Measurements from ENCODE around the gene CFAP43.
"Not testable (repeated sequence)": the region's sequence is repeated elsewhere in the genome, so short reads cannot be mapped to it uniquely, and the experiment has no call there.

CFAP43 gene

DNA sequence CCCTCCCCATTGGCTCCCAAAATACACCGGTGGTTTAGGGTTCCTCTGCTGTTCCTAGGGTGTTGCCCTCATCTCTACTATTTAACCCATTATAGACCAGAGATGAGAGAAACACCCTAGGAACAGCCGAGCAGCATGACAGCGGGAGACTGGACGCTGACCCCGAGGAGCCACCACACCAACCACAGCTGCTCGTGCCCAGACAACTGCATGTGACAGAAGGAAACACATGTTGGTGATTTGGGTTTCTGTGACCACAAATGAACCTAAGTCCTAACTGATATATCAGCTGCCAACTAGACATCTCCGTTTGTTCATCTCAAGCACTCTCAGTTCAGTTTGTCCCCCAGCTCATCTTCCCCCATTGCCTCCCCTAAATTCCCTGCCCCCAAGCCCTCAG lies 13.4 kb downstream of the CFAP43 start:
- DNase-seq (ENCODE audit: low read depth), result no peak

DNA sequence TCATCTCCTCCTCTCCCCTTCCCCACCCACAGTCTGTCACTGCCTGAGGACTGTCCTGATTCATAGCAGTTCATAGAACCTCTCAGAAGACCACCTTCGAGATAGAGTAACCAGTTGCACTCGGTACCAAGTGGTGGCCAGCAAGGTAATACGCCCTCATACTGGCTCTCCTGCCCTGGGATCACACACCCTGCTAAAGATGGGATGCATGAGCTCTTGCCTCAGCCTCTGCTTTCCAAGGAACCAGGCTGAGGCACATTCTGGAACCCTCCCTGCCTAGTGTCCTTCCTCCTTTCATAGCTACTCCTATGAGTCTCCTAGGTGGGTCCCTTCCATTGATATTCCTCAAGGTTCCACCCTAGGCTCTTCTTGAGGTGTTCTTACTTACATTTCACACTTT lies 15.5 kb downstream of the CFAP43 start:
- DNase-seq (ENCODE audit: low read depth), result no peak

DNA sequence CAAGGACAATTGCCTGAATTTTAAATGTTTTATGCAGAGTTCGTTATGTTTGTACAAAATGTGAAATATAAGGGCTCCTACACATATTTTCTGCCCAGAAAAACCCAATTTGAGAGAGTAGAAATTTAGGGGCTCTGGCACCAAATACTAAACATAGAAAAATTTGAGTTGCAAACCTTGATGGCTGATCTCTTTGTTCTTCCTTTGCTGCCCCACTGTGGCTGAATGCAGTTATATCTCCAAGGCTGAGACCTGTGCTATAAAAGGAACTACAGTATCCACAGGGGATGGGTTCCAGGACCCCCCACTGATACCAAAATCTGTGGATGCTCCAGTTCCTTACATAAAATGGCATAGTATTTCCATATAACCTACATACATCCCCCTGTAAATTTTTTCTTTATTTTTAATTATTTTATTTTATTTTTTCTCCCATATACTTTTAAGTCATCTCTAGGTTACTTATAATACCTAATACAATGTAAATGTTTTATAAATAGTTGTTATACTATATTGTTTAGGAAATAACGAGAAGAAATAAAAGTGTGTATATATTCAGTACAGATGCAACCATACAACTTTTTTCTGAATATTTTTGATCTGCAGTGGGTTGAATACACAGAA lies 22.5 kb downstream of the CFAP43 start:
- peak; percentile 17 for DNase-seq (ENCODE audit: low read depth)

DNA sequence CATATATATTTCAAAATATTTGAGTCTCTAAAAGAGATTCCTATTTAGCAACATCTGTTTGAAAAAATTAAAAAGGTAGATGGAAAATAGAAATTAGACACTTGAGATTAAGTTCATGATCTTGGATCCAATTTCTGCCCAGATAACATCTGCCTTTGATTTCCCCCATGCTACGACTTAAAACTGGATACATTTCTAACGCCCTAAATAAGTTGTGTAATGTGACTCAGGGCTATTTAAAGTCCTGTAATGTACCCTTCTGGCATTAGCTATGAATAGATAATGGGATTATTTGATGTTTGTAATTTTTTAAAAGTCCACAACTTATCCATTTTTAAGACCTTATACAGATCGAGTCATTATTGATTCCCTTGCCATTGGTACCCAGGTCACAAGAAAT lies 23.4 kb downstream of the CFAP43 start:
- DNase-seq (ENCODE audit: low read depth), result no peak

DNA sequence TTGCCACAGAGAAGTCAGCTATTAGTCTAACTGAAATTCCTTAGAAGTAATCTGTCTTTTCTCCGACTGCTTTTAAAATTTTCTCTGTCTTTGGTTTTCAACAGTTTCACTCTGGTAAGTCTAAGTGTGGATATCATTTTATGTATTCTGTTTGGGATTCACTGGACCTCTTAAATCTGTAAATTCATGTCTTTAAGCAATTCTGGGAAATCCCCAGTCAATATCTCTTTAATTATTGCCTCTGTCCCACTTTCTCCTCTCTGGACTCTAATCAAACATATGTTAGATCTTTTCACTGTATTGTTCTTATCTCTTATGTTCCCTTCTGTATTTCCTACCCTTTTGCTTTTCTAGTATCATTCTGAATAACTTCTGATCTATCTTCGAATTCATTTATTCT lies 29.9 kb downstream of the CFAP43 start:
- DNase-seq (ENCODE audit: low read depth), result no peak

DNA sequence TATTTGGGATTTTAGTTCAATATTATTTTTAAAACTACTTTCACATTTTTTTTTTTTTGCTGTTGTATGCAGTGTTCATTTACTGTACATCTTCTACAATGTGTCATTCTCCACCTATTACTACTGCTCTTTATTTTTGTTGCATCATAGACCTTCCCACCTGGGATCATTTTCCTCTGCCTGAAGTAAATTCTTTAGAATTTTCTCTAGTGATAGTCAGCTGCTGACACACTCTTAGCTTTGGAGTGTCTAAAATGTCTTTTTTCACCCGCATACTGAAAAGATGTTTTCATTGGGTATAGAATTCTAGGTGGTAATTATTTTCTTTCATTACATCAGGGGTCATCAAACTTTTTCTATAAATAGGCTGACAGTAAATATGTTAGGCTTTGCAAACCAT lies 30.5 kb downstream of the CFAP43 start:
- DNase-seq (ENCODE audit: low read depth), result no peak

DNA sequence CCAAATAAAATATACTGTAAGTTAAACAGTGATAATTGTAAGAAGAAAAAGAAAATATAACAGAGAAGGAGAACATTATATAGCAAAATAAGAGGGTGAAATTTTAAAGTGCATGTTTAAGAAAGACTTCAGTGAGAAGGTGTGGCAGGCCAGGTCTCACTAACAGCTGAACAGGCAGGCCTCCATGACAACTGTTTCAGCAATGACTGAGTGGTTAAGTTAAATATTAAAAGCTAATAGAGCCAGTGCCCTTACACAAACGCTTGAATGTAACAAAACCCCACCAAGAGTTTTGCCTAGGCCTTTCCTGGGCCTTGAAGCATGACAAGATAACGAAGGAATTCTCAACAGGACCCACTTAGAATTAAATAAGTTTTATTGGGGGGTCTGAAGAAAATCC lies 32.6 kb downstream of the CFAP43 start:
- no peak for DNase-seq (ENCODE audit: low read depth)

DNA sequence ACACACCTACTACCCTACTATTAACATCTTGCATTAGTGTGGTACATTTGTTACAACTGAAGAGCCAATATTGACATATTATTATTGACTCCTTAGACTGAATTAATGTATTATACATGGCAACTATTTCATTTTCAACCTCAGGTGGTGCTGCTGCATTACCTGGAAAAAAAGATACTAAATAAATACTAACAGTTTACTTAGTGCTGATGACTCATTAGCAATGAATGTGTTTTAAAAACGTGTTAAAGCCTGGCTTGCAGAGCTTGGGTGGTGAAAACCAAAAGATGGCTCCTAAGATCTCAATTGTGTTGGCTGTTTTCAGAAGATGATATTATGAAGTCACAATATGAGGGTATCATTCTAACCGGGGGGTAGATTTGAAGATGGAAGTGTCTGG lies 34.8 kb downstream of the CFAP43 start:
- no peak for DNase-seq (ENCODE audit: low read depth)

DNA sequence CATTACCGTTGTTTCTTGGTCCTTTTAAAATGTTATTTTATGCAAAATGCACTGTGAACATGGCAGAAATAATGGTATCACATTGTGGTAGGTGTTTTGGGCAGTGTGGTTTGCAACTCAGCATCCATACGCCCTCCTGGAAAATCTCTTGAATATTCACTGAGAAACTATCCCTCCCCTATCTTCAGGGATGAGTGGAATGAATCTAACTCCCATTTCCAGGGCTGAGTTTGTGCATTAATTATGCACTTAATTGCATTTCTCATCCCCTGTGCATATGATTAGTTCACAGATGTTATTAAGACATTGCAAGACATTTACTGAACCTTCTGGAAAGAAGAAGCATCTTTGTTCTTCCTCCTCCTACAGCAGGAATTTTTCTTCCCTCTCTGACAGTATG lies 36.5 kb downstream of the CFAP43 start:
- no peak for DNase-seq (ENCODE audit: low read depth)

DNA sequence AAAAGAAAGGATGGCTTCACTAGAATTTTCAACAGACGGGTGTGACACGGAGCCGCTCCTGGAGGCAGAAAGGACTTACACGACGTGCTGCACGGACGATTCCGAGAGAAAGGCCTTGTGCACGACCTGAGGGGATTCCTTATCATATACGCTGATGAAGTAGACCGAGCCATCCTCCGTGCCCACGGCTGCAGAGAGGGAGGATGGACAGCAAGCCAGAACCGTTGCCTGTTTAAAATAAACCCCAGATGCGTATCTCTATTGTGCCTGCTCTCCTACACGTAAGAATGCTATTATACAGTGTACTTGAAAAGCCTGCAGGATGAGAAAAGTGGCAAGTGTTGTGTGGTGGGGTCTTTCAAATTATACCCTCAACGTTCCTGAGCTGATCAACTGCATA lies 38.4 kb downstream of the CFAP43 start:
- no peak for DNase-seq (ENCODE audit: low read depth)

DNA sequence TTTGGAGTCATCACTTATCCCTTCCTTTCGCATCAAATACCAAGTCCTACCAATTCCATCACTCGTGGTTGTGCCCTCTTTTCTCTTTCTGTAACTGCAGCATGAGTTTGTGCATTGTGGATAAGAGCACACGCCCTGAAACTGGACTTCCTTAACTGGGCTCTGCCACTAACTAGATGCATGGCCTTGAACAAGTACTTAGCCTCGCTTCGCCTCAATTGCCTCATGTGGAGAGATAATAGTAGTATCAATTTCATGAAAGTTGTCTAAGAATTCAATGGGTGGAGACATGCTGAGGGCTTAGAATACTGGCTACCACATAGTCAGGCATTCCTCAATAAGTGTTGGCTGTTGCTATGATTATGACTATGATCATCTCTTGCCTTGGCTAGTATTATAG lies 41.5 kb downstream of the CFAP43 start:
- DNase-seq (ENCODE audit: low read depth), result no peak

DNA sequence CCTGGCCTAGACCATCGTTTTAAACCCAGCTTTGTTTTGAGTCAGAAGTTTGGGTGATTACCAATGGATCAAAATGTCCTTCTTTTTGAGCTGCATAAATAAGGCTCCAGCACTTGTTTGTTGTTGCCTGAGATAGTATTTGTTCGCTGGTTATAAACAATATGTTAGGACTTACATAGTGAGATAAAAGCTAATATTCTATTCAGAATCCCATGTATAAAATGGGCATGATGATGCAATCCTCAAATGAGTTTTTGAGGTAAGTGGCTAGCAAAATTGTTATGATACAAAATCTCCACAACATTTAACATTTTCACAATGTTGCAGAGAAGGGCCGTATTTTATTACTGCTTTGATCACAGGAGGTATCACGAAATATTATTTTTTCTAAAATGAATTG lies 48.5 kb downstream of the CFAP43 start:
- no peak for DNase-seq (ENCODE audit: low read depth)

DNA sequence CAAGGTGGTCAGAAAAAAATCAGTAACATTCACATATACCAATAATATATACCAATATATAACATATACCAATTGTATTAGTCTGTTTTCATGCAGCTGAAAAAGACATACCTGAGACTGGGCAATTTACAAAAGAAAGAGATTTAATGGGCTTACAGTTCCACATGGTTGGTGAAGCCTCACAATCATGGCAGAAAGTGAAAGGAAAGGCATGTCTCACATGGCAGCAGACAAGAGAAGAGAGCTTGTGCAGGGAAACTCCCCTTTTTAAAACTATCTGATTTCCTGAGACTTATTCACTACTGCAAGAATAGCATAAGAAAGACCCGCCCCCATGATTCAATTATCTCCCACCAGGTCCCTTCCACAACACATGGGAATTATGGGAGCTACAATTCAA lies 58.0 kb downstream of the CFAP43 start:
- not testable (repeated sequence) for DNase-seq (ENCODE audit: low read depth)

DNA sequence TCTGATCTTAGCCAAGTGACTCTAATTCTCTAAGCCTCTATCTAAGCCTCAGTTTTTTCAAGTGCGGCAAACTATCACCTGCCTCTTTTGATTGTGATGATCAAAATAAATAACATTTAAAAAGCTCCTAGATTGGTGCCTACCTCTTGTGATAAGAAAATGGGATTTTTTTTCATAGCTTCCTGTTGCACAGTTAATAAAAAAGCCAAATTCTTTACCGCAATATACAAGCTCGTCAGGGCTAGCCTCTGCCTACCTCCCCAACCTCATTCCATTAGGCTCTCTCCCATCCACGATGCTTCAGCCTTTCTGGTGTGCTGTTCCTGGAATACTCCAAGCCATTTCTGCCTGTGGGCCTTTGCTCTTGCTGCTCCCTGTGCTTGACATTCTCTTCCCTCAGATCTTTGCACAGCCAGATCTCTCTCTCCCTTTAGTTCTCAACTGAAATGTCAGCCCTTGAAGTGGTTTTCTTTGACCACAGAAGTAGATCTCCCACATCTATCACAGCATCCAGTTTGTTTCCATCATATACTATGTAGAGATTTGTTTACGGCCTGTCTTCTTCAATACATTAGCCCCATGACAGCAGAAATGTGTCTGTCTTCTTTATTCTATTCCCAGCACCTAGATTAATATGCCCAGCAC lies 61.4 kb downstream of the CFAP43 start:
- DNase-seq (ENCODE audit: low read depth), result no peak

DNA sequence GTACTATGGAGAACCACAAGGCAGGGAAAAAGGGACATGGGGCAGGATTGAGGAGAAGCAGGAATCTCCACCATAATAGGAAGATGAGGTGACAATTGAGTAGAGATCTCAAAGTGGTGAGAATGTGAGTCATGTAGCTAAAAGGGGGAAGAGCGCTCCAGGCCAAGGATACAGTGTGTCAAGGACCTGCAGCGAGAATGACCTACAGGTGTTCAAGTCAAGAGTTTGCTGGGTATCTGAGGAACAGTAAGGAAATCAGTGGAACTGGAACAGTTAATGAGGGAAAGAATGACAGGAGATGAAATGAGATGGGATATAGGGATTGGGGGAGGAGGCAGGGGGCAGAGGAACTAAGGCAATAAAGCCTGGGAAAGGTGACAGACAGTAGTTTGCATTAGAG lies 76.6 kb downstream of the CFAP43 start:
- DNase-seq (ENCODE audit: low read depth), result no peak

DNA sequence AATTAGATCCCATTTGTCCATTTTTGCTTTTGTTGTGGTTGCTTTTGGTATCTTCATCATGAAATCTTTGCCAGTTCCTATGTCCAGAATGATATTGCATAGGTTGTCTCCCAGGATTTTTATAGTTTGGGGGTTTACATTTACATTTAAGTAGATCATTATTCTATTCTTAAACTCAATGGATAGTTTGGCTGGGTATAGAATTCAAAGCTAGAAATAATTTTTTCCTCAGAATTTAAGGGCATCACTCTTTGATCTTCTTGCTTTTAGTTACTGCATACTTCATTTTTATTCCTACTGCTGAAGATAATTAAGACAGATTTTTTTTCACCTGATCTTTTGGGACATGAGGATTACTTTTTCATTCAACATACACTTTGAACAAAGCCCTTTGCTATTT lies 80.4 kb downstream of the CFAP43 start:
- DNase-seq (ENCODE audit: low read depth), result no peak

DNA sequence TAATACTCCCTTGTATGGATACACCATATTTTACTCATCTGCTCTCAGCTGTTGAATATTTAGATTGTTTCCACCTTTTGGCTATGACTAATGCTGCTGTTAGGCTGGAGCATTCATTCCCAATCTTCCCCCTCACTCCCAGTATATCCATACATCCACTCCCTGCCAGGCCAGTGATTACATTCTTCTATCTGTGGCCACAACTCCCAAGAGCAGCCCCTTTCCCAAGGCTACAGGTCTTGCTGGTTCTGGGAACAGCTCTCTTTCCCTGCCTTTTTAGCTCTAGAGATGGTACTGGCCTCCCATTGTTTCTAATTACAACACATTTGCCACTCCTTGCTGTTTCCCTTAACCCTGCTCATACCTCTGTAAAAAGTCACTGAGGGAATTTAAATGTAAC lies 82.0 kb downstream of the CFAP43 start:
- no peak for DNase-seq (ENCODE audit: low read depth)

DNA sequence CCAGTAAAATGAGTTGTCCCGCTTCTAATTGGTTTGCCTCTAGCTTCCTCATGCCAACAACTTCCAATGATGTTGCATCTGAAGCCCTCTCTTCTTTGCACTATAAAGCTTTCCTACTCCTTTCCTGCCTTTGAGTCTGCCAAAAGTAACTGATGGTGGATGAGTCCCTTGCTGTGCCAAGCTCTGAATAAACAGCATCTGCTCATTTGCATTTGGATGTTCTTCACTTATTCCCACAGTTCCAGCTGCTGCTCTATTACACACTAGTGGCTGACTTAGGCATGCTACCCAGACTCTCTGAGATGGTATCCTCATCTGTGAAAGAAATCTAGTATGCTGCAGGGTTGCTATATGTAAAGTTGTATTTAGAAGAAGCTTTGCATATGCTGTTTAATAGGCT lies 85.3 kb downstream of the CFAP43 start:
- no peak for DNase-seq (ENCODE audit: low read depth)

DNA sequence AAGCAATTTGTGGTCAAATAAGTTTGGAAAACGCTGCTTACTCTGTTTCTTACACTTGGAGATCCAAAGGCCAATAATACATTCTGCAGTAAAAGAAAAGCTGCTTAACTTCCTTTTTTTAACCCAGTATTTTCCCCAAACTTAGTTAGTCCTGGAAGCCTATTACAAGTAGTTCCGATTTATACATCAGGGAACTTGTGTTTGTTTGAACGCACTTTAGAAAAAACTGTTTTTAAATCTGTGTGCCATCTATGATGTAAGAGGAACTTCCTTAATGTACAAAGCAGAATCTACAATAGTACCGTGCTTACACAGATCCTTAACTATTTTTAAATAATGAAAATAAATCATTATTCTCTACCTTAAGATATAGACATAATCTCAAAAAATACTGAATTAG lies 87.2 kb downstream of the CFAP43 start:
- no peak for DNase-seq (ENCODE audit: low read depth)

DNA sequence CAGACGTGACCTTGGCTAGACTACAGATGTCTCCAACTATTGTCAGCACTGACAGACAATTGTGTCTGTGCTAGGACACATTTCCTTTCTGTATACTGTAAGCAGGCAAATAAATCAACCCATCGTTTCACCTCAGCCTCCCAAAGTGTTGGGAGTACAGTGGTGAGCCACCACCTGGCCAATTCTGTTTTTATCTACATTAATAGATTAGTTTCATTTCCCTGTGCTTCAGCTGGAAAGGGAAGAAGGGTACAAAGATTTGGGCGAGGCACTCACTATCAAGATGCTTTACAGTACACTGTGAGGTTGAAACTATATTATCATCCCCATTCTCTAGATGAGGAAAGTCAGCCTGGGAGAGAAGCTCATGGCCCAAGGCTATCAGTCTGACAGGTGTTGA lies 88.3 kb downstream of the CFAP43 start:
- no peak for DNase-seq (ENCODE audit: low read depth)

DNA sequence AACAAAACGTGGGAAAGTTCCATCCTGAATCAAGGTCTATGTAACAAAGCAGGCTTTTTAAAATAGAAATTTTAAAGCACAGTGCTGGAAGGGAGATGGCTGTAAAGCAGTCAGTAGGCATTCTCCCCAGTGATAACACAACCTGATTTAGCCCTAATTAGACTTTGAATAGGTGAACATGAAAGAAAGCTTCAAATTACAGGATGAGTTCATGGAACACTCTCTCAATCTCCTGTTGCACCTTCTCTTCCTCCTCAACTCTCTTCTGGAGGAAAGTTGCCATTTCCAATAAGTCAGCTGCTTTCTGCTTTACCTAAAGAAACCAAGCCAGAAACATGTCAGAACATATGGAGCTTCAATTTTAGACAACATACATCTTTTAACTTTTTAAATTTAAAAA lies 90.1 kb downstream of the CFAP43 start:
- no peak for DNase-seq (ENCODE audit: low read depth)

DNA sequence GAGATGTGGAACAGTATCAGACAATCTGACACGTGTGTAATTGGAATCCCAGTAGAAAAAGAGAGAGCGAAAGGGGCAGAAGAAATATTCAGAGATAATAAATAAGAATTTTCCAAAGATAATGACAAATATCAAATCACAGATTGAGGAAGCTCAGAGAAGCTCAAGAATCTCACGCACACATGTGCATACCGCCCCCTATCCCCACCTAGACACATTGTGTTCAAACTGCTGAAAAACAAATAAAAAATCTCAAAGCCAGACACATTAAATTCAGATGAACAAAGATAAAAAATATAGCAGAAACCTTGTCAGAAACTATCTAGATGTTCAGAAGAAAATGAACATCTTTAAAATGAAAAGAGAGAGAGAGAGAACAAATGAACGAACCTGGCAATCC lies 92.9 kb downstream of the CFAP43 start:
- no peak for DNase-seq (ENCODE audit: low read depth)

DNA sequence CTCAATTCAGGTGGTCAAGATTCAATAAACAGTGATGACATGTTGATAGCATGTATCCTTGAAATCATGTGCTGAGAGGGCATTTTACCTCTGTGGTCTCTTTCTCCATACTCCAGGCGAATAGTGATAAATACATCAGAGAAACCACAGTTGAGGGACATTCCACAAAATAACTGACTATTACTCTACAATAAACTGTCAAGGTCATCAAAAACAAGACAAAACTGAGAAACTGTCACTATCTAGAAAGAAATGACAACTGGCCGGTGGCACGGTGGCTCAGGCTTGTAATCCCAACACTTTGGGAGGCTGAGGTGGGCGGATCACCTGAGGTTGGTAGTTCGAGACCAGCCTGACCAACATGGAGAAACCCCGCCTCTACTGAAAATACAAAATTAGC lies 94.0 kb downstream of the CFAP43 start:
- DNase-seq (ENCODE audit: low read depth), result no peak

DNA sequence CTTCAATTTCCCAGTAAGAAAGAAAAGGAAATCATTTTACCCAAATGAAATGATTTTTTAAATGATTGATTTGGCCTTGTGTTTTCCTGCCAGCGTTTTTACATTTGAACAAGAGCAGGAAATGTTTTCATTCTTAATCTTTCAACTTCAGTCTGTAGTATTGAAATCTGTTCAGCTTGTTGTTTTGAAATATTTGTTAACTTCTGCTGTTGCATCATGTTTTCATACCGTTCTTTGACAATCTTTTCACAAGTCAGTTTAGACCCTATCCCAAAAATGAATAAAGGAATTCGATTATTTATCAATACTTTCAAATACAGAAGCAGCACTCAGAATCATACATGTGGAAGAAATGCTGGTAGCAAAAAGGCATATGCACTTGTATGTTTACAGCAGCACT lies 102.1 kb downstream of the CFAP43 start:
- DNase-seq (ENCODE audit: low read depth), result no peak

DNA sequence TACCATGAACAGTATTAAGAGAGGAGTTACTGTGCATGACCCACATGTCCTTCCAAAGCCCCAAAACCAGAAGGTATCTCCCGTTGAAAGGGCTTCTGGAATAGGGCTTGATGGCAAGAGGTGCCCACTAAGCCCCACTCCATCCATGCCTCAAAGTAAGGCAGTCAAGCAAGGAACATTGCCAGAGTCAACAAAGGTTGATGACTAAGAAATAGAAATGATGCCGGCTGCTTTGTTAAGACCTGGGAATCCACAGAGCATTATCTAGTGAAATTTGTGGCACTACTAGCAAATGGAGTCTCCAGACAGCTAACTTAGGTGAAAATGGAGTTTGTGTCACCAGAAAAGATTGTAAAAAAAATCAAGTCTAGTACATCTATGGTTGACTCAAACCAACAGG lies 104.0 kb downstream of the CFAP43 start:
- no peak for DNase-seq (ENCODE audit: low read depth)

All from stimulated activated CD8-positive, alpha-beta memory T cell treated with anti-CD3 and anti-CD28 coated beads, Interleukin-15, amount 100 ng/mL, for 1 hour (primary cell).